D721Med (cell line): ENCODE data around the gene HEXIM2.

Experiments
- DNase-seq: peaks from one replicate; pipeline ENCODE4 v3.0.0; 2011; ENCODE audit warnings: low spot score; ENCODE audit not compliant: insufficient read length
- FAIRE-seq: peaks from 2 replicates; lab custom pipeline; 2011; peaks lifted over from hg19 to GRCh38; lab: Jason Lieb, UNC
- CTCF ChIP-seq: IDR thresholded peaks from 2 replicates; pipeline ENCODE4 v1.5.1; 2012; ENCODE audit warnings: mild to moderate bottlenecking, control low read depth; ENCODE audit not compliant: insufficient read depth; ENCODE audit errors: missing control alignments

The HEXIM2 gene

GRCh38 chr17:45164734-45165269, 3.1 kb downstream of the HEXIM2 start:
- DNase-seq = no peak
- no peak for TF ChIP-seq CTCF
- no peak for FAIRE-seq

GRCh38 chr17:45168991-45169752, 7.5 kb downstream of the HEXIM2 start:
- FAIRE-seq = no peak
- no peak for DNase-seq
- TF ChIP-seq CTCF = no peak

- no peak for TF ChIP-seq CTCF
Measured at GRCh38 chr17:45170280-45170930, 8.7 kb downstream of the HEXIM2 start.

GRCh38 chr17:45170931-45171337, 9.3 kb downstream of the HEXIM2 start:
- no peak for TF ChIP-seq CTCF
- DNase-seq (no peak), FAIRE-seq (no peak)

More at GRCh38 chr17:45170280-45170930, 8.7 kb downstream of the HEXIM2 start:
- FAIRE-seq (no peak), DNase-seq (no peak)

GRCh38 chr17:45171338-45172231, 9.9 kb downstream of the HEXIM2 start:
- FAIRE-seq = no peak
- no peak for TF ChIP-seq CTCF
- DNase-seq = no peak

- no peak for TF ChIP-seq CTCF
- DNase-seq = no peak
- FAIRE-seq = no peak
Measured at GRCh38 chr17:45172232-45172540, 10.5 kb downstream of the HEXIM2 start.
